ENCODE data around the gene SEL1L2. TPM values are rescaled to one million over a fixed set of nuclear protein-coding genes. Genes with fewer than 3 reads are reported as not detected.

SEL1L2 gene
- polyA plus RNA-seq, 3 donors = not detected

- no peak overlapping the region for H3K4me3 Mint-ChIP-seq
- Histone ChIP-seq H3K4me2 (replicated peaks; ENCODE audit: extremely low read depth, low read length, poor library complexity, severe bottlenecking) (no peak overlapping the region), H3K79me2 (ENCODE audit: insufficient read depth, low read length) (no peaks in the 10 kb centered on the region), H3K27me3 (ENCODE audit: control insufficient read depth in 2 of 2, insufficient read depth in 2 of 2, low read length in 2 of 2) (no peaks in the 10 kb centered on the region), H3K9me3 (replicated peaks in 1 of 2; ENCODE audit: control insufficient read depth in 1 of 2, insufficient read depth in 1 of 2, low read length in 2 of 2) (no peaks in the 10 kb centered on the region), H3K27ac (ENCODE audit: low read depth in 1 of 2, low read length in 2 of 2) (no peak overlapping the region), H2AFZ (ENCODE audit: insufficient read depth, low read depth, low read length, poor library complexity, severe bottlenecking) (no peak overlapping the region), H3K9ac (ENCODE audit: insufficient read depth, low read length, poor library complexity, severe bottlenecking) (no peak overlapping the region), H3K4me3 (replicated peaks in 1 of 3; ENCODE audit: low read depth in 2 of 3, low read length in 3 of 3) (no peak overlapping the region), H3K4me1 (ENCODE audit: control insufficient read depth in 1 of 2, insufficient read depth in 2 of 2, low read length in 2 of 2) (no peaks in the 10 kb centered on the region), H4K20me1 (ENCODE audit: insufficient read depth, low read length) (no peaks in the 10 kb centered on the region), H3K36me3 (replicated peaks in 1 of 2; ENCODE audit: control insufficient read depth in 1 of 2, insufficient read depth in 2 of 2, low read length in 2 of 2) (no peaks in the 10 kb centered on the region)
- peaks cover 0 to 10% (median 3%) of the 10 kb centered on the region in 3 donors for H3K27me3 Mint-ChIP-seq (ENCODE audit: low read depth in 3 of 3)
- H3K4me1 Mint-ChIP-seq = peaks cover 3% of the 10 kb centered on the region
- H3K9me3 Mint-ChIP-seq = peaks cover 0 to 8% (median 0%) of the 10 kb centered on the region in 7 donors
- no peaks in the 10 kb centered on the region for H3K36me3 Mint-ChIP-seq
- no peak for DNase-seq
- WGBS (ENCODE audit: insufficient coverage) = no CpG with 5 or more reads among the region's 2 CpGs
- intact Hi-C loops (cut with micrococcal nuclease) = no loop called here
- H3K27ac Mint-ChIP-seq = no peak overlapping the region
- TF ChIP-seq CTCF (IDR thresholded peaks at IDR 0.05) = no peak
These were observed 63.2 kb downstream of the SEL1L2 start for GRCh38 chr20:13927171-13927570.

GRCh38 chr20:13922241-13922640 is 68.2 kb downstream of the SEL1L2 start:
- H4K20me1 ChIP-seq (ENCODE audit: insufficient read depth, low read length) = no peaks in the 10 kb centered on the region
- WGBS (ENCODE audit: insufficient coverage) = no CpG with 5 or more reads among the region's 5 CpGs
- no peak overlapping the region for H2AFZ ChIP-seq (ENCODE audit: insufficient read depth, low read depth, low read length, poor library complexity, severe bottlenecking)
- DNase-seq = no peak
- no peaks in the 10 kb centered on the region for H3K9me3 ChIP-seq (replicated peaks in 1 of 2; ENCODE audit: control insufficient read depth in 1 of 2, insufficient read depth in 1 of 2, low read length in 2 of 2)
- no peak for TF ChIP-seq CTCF (IDR thresholded peaks at IDR 0.05)
- H3K4me2 ChIP-seq (replicated peaks; ENCODE audit: extremely low read depth, low read length, poor library complexity, severe bottlenecking) = no peak overlapping the region
- intact Hi-C loops (cut with micrococcal nuclease) = no loop called here
- H3K9me3 Mint-ChIP-seq = peaks cover 0 to 8% (median 0%) of the 10 kb centered on the region in 7 donors
- H3K36me3 ChIP-seq (replicated peaks in 1 of 2; ENCODE audit: control insufficient read depth in 1 of 2, insufficient read depth in 2 of 2, low read length in 2 of 2) = no peaks in the 10 kb centered on the region
- peaks cover 6 to 17% (median 6%) of the 10 kb centered on the region in 3 donors for H3K27me3 Mint-ChIP-seq (ENCODE audit: low read depth in 3 of 3)
- no peak overlapping the region for H3K27ac Mint-ChIP-seq
- H3K79me2 ChIP-seq (ENCODE audit: insufficient read depth, low read length) = no peaks in the 10 kb centered on the region
- peaks cover 1% of the 10 kb centered on the region for H3K4me1 Mint-ChIP-seq
- H3K9ac ChIP-seq (ENCODE audit: insufficient read depth, low read length, poor library complexity, severe bottlenecking) = no peak overlapping the region
- no peak overlapping the region for H3K4me3 Mint-ChIP-seq
- no peaks in the 10 kb centered on the region for H3K36me3 Mint-ChIP-seq
- no peaks in the 10 kb centered on the region for H3K27me3 ChIP-seq (ENCODE audit: control insufficient read depth in 2 of 2, insufficient read depth in 2 of 2, low read length in 2 of 2)
- no peak overlapping the region for H3K27ac ChIP-seq (ENCODE audit: low read depth in 1 of 2, low read length in 2 of 2)
- no peak overlapping the region for H3K4me3 ChIP-seq (replicated peaks in 1 of 3; ENCODE audit: low read depth in 2 of 3, low read length in 3 of 3)
- H3K4me1 ChIP-seq (ENCODE audit: control insufficient read depth in 1 of 2, insufficient read depth in 2 of 2, low read length in 2 of 2) = no peaks in the 10 kb centered on the region
